TTC549 (cell line): ENCODE results near the gene FREM2.

Experiments
- FAIRE-seq: peaks from 2 replicates; lab custom pipeline; 2012; peaks lifted over from hg19 to GRCh38; lab: Jason Lieb, UNC

Gene FREM2

DNA sequence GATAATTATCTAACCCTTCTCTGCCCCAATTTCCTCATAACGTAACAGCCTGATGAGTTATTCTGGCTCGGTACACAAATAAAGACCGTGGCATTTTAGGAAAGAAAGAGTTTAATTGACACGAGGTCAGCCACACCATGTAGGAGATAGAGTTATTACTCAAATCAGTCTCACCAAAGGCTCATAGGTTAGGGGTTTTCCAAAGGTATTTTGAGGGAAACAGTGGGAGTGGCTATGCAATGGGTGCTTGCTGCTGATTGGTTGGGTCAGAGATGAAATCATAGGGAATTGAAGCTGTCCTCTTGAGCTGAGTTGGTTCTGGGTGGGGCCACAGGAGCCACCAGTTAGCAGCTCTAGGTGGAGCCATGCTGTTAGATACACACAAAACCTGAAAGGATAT, 137.5 kb downstream of the FREM2 start:
- FAIRE-seq: no peak

DNA sequence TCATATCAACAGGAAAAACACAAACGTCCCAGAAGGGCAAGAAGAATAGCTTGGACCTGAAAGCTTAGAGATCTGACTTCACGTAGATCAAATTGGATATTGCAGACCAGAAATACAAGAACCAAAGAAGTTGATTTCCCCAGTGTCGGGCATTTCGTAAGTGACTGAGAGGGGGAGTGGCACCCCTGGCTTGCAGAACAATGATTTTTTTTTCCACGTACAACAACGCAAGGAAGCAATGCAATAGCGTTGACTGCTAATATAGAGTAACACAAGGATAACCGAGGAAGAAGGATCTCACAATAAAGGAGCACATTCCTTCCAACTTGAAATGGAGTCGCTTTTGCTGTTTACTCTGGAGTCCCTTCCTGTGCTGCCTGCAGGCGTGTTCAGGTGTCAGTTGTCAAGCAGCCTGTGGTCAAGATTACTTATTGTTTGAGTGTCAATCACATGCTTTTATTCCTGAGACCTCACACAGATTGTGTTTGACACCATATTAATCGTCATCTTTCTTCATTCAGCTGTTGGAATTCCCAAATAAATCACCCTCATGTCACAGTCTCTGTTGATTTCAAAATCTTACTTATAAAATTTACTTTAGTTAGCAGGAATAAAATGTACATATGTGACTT, 139.4 kb downstream of the FREM2 start:
- FAIRE-seq: no peak

- FAIRE-seq: no peak
These were observed 143.7 kb downstream of the FREM2 start for GRCh38 chr13:38830442-38831045.

DNA sequence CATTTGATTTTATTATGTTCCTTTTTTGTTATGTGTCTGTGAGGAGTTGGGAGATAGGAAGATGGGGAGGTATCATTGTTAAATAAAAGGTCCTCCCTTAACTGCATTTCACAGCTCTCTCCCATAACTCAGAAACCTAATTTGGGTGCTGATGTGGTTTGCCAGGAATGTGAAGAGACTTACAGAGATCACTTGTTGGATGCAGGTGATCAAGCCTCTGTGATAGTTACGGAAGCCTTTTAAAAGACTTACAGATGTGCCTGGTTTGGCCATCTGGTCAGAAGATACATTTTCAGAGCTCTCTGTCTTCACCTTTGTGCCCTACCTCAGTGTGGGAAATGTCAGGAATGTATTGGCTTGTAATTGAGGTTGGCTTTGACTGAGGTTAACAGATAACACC, 157.7 kb downstream of the FREM2 start:
- FAIRE-seq: no peak

DNA sequence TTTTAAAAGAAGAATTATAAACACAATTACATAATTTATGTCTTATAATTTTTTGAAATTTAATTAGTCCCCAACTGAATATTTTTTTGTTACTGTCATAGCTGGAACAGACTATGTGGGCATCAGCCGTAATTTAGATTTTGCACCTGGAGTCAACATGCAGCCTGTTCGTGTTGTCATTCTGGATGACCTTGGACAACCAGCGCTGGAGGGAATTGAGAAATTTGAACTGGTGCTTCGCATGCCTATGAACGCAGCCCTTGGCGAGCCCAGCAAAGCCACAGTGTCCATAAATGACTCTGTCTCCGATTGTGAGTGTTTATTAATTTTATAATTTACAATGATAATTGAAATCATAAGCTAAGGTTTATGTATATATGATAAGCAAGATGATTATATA, 161.5 kb downstream of the FREM2 start:
- FAIRE-seq: no peak

DNA sequence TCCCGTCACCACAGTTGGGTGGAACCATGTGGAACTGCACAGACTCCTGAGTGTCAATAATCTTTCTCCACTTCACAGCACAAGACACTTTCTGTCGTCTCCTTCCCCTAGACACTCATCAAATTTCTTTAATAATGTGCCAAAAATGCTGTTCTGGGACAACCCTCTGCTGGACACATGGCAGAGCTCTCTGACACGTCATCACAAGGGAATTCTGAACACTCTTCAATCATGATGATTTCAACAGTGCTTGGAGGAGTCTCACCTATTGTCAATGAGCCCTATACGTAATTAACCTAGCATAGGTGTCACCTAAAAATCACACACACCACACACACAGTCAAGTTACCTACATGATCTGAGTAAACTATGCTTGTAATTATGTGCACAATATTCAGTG, 162.4 kb downstream of the FREM2 start:
- no peak for FAIRE-seq

DNA sequence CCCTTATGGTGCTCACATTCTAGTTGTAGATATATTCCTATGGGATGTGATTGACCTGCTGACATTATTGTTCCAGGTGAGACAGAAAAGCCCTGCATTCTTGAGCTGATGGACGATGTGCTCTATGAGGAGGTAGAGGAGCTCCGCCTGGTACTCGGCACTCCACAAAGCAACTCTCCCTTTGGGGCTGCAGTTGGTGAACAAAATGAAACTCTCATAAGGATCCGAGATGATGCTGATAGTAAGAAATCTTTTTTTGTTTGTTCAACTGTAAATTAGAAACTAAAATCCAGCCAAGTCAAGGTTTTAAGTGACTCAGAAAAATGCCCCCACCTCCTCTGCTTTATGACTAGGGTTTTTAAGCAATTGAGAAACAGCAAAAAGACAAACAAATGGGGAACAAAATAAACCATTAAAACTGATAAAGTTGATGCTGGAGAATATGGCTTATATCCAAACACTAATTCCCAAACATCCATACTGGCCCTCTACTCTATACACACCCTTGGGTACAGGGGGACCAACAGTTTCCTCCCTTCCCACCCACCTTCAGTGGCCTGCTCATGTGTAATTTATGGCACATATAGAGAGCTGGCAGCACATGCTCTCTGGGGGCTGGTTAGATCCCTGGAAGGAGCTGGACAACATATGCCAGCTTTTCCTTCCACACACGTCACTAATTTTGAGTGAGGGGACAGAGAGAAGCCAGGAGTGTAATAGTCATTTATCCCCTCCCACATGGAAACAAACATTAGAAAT, 164.2 kb downstream of the FREM2 start:
- FAIRE-seq: no peak

GRCh38 chr13:38854226-38854625, 167.3 kb downstream of the FREM2 start:
- no peak for FAIRE-seq

- FAIRE-seq: no peak
These were observed 169.2 kb downstream of the FREM2 start for GRCh38 chr13:38856065-38856464.

- no peak for FAIRE-seq
These were observed 175.6 kb downstream of the FREM2 start for GRCh38 chr13:38862443-38862842.

- no peak for FAIRE-seq
These were observed 176.7 kb downstream of the FREM2 start for GRCh38 chr13:38863536-38863935.

- FAIRE-seq: no peak
These were observed 179.8 kb downstream of the FREM2 start for GRCh38 chr13:38866649-38867048.

DNA sequence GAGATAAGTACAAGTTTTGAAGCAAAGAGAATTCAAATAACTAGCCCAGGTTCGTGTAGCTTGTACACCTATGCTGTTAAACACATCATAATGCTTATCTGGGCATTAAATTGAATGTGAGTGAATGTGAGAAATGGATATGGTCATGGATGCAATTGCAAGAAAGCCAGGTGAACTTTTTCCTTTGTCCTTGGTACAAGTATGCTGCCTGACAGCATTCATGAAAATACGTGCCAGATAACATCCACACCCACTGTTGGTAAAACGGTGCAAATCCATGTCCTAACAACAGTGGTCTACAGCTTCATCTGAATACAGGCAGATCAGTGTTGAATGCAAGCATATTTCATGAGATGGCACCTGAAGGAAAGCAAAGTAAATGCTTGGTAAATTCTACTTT, 181.5 kb downstream of the FREM2 start:
- FAIRE-seq: no peak

DNA sequence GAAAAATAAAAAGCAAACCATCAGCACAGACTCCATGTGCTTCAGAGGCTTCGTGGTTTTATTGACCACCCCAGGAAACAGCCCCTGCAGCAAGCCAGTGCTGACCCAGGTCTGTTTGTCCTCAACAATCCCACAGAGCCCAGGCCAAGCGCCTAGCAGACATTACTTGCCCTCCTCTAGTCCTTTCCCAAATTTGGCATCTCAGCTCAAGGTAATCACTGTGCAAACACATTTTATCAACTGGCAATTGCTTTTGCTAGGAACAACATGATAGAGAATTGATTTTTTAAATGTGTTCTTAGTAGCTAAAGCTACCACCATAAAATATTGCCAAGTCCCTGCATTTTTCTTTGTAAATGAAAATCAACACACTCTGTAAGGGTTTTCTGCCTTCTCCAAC, 182.0 kb downstream of the FREM2 start:
- FAIRE-seq: no peak

GRCh38 chr13:38871275-38871674, 184.4 kb downstream of the FREM2 start:
- FAIRE-seq: no peak

- FAIRE-seq: no peak
These were observed 185.8 kb downstream of the FREM2 start for GRCh38 chr13:38872693-38873092.

DNA sequence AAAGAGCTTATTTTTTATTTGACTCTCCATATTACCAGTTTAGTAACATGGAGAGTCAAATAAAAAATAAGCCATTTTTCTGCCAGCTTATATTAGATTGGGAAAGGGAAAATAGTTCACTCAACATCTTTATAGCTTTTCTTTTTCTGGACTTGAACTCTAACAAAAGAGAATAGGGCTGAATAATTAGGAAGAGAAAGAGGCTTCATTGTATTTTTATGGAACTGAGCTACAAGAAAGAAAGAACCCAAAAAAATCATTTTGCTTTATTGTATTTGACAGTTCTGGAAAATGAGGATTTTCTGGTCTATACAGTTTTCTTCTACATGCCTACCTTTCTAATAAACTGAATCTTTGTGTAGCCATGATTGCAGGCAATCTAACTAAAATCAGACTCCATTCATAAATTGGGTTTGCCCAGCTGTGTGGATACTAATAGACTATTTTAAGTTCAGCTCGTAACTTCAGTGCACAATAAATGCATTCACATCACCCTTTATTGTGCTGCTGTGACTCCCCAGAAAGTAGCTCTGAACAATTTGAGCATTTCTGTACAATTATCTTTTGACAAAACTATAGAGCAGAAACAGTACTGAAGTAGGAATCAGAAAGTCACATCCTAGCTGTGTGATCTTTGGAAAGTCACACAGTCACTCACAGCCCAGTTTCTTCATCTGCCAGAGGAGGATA, 188.5 kb downstream of the FREM2 start:
- FAIRE-seq: no peak

GRCh38 chr13:38879278-38879677, 192.4 kb downstream of the FREM2 start:
- FAIRE-seq: no peak

DNA sequence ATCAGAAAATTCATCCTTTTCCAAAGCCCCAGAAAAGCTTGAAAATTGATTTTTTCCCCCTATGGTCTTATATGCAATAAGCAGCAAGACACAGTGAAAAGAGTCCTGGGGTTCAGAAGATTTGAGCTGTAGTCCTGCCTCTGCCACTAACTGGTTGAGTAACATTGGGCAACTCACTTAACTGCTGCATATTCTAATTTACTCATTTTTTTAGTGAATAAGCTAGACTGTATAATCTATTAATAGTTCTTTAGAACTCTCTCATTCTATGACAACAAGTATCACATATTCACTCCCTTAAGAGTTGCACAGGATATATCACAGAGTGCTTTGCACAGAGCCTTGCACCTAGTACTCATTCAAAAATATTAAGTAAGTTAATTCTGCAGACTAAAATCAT, 192.9 kb downstream of the FREM2 start:
- FAIRE-seq: no peak

GRCh38 chr13:38880397-38880796, 193.5 kb downstream of the FREM2 start:
- FAIRE-seq: no peak

DNA sequence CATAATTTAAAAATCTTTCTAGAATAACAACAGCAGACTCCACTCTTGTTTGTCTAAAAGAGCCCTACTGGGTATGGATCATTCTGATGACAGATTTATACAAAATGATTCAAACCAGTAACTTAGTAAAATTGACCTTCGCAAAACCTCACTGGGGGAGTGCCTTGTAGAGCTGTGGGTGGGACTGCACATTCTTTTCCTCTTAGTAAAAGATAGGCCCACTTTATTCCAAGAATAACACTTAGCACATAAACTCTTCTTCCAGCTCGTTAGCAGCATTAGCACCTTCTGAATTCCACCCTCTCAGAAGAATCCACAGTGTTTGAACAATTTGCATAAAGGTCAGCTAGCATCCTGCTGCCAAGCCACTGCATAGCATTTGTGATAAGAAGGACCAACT, 196.9 kb downstream of the FREM2 start:
- FAIRE-seq: no peak

GRCh38 chr13:38888309-38888708, 201.4 kb downstream of the FREM2 start:
- FAIRE-seq: no peak

DNA sequence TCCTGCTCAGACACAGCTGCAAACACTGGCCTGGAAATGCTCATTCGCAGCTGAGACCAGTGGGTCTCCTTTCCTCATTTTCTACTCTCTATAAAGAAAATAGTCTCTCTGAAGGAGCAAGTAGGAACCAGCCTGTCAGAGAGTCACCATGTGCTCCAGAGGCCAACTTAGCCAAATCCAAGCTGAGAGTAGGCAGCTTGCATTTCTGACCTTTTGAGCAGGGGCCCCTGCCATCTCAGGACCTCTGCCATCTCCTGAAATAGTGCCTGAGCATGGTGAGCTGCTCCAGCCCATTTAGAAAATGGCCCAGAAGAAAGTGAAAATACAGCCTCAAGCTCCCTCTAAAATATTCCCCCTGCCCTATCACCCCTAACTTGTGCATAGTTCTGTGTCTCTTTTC, 208.2 kb downstream of the FREM2 start:
- FAIRE-seq: no peak
